ENCODE measurements around the gene NCOR1. TPM values are rescaled to one million over a fixed set of nuclear protein-coding genes. Genes with fewer than 3 reads are reported as not detected.

NCOR1 gene
- total RNA-seq, result 56.0 and 64.5 TPM in 2 replicates

GRCh38 chr17:16215273-16215964 lies at the start of gene NCOR1:
Gene NCOR1, minus strand, starts transcription at chr17:16215534. Its CDS starts 20,965 bp downstream, at chr17:16194569.

DNA sequence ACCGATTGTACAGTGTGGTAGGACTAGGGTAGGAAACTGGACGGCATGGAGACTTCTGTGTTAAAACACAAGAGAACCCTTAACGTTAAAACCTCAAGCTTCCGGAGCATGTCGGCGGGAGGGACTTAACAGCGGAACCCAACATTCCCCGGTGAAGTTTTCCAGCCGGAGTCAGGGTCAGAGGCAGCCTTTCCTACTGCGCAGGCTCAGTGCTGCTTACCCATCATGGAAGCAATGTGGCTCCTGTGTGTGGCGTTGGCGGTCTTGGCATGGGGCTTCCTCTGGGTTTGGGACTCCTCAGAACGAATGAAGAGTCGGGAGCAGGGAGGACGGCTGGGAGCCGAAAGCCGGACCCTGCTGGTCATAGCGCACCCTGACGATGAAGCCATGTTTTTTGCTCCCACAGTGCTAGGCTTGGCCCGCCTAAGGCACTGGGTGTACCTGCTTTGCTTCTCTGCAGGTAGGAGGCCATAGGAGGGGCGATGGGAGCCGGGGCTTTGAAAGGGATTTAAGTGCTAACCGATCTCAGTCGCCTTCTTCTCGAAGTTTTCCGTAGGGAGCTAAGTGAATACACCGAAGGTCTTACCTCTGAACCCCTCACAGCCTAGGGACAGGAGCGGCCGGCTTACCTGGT lies 1.8 kb upstream of the NCOR1 start, which contains the start of gene PIGL:
Gene PIGL, plus strand, starts transcription at position 209 of the 634 bp plus-strand sequence. Its CDS starts 17 bp downstream, at position 226.

DNA sequence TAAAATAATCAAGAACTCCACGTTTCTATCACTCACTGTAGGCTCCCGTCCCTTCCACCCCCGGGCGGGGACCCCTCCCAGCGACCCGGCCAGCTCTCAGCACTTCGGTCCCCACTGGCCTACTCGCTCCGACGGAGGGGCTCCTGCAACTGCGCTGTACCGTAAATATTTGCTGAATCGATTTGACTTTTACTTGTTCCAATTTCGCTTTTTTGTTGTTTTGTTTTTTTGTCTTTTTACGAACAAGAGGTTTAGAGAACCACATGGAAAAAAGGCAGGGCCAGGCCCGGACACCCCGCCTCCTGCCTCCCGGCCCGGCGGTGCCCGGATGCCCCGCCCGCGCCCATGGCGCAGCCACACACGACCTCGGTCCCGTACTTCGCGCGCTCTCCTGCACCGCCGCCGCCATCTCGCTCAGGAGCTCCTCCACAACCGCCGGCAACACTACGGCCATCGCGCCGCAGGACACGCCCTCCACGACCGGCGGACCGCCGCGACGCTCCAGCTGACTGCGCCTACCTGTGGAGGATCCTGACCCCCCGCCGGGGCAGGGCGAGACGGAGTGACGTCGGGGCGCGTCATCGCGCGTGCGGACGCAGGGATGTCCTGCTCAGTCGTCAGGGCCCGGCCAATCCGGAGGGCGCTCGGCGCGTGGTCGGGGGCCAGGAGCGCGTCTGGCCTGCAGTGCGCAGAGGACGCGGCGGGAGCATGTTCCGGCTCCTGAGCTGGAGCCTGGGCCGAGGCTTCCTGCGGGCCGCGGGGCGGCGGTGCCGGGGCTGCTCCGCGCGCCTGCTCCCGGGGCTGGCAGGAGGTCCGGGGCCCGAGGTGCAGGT lies 216.0 kb downstream of the NCOR1 start, which contains the start of the genes TTC19 and ZSWIM7:
Gene TTC19, plus strand, starts transcription at position 684 of the 833 bp plus-strand sequence. Its CDS starts 25 bp downstream, at position 709.
Gene ZSWIM7, minus strand, starts transcription at position 564 of the 833 bp plus-strand sequence. Its CDS starts 110 bp downstream, at position 454.

Other genes starting within 250 kb of the NCOR1 start
- gene ZSWIM7, start 215.8 kb downstream of the NCOR1 start, total RNA-seq, result 10.0 and 11.8 TPM in 2 replicates
- 40.3 and 43.1 TPM in 2 replicates for gene TTC19, start 215.7 kb downstream of the NCOR1 start, total RNA-seq
- 9.0 and 13.8 TPM in 2 replicates for gene PIGL, start 1.7 kb upstream of the NCOR1 start, total RNA-seq
- 15.2 and 26.6 TPM in 2 replicates for gene CENPV, start 137.9 kb upstream of the NCOR1 start, total RNA-seq
- gene UBB, start 165.6 kb upstream of the NCOR1 start, total RNA-seq, result 2,132 and 2,899 TPM in 2 replicates
- gene TRPV2, start 200.0 kb upstream of the NCOR1 start, total RNA-seq, result 91.3 and 188 TPM in 2 replicates